HG03196 (cell line): Measurements from ENCODE around the gene BFSP1.

Experiments
- ATAC-seq: cut with Tn5 transposase; IDR thresholded peaks from one replicate; pipeline ENCODE4 v1.9.1; 2021; ENCODE audit not compliant: unreplicated experiment

BFSP1 gene

GRCh38 chr20:17530716-17531664 is at the start of gene BFSP1:
Gene BFSP1 (minus strand): TSS chr20:17531379. CDS start chr20:17531329, 50 bp downstream.
- no peak for ATAC-seq

GRCh38 chr20:17580895-17581294 is 49.7 kb upstream of the BFSP1 start:
- no peak for ATAC-seq

GRCh38 chr20:17579369-17580039 is 48.3 kb upstream of the BFSP1 start:
- no peak for ATAC-seq

GRCh38 chr20:17576215-17576614 is 45.0 kb upstream of the BFSP1 start:
- ATAC-seq, result no peak

- ATAC-seq, result no peak
These were observed 42.3 kb upstream of the BFSP1 start for GRCh38 chr20:17573463-17573862.

GRCh38 chr20:17572034-17572638 is 41.0 kb upstream of the BFSP1 start:
- ATAC-seq, result no peak

GRCh38 chr20:17571153-17571527 is 40.0 kb upstream of the BFSP1 start:
- ATAC-seq, result no peak

GRCh38 chr20:17570347-17571152 is 39.4 kb upstream of the BFSP1 start:
- ATAC-seq, result peak; percentile 42

- ATAC-seq, result peak; percentile 94
These were observed 38.6 kb upstream of the BFSP1 start, which contains the start of gene DSTN for GRCh38 chr20:17569616-17570346. Gene DSTN (plus strand): TSS chr20:17570075. CDS start chr20:17570209, 134 bp downstream.

- ATAC-seq, result no peak
These were observed 37.9 kb upstream of the BFSP1 start for GRCh38 chr20:17568972-17569521.

- ATAC-seq, result no peak
These were observed 37.0 kb upstream of the BFSP1 start for GRCh38 chr20:17568045-17568788.

- no peak for ATAC-seq
These were observed 35.2 kb upstream of the BFSP1 start for GRCh38 chr20:17566345-17566744.

GRCh38 chr20:17565169-17565845 is 34.1 kb upstream of the BFSP1 start:
- ATAC-seq, result no peak

GRCh38 chr20:17562804-17563305 is 31.7 kb upstream of the BFSP1 start:
- no peak for ATAC-seq

GRCh38 chr20:17560344-17561074 is 29.3 kb upstream of the BFSP1 start:
- no peak for ATAC-seq

- ATAC-seq, result no peak
These were observed 28.2 kb upstream of the BFSP1 start for GRCh38 chr20:17559338-17559737.

GRCh38 chr20:17558941-17559304 is 27.7 kb upstream of the BFSP1 start:
- no peak for ATAC-seq
